Skeletal muscle cell (primary cell): ENCODE measurements around the gene MELK.

Source experiments
- DNase-seq: peaks from one replicate; pipeline ENCODE4 v3.0.0-alpha.2; 2010; ENCODE audit warnings: low read depth
- H3K4me3 ChIP-seq: 2 replicates; pipeline ENCODE4 v1.5.1; 2011; ENCODE audit warnings: low read depth, mild to moderate bottlenecking, control low read depth, low read length, moderate library complexity

Gene MELK

DNA sequence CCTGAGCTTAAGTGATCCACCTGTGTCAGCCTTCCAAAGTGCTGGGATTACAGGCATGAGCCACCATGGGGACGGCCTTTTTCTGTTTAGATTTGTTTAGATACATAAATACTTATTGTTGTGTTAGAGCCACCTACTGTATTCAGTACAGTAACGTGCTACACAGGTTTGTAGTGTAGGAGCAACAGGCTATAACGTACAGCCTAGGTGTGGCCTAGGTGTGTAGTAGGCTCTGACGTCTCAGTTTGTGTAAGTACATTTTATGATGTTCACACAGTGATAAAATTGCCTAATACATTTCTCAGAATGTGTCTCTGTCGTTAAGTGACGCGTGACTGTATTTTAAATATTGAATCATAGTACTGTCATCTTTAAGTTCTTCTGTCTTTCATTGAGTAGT, 84.1 kb downstream of the MELK start:
- DNase-seq: no peak
- H3K4me3 ChIP-seq: no peak overlapping the region

DNA sequence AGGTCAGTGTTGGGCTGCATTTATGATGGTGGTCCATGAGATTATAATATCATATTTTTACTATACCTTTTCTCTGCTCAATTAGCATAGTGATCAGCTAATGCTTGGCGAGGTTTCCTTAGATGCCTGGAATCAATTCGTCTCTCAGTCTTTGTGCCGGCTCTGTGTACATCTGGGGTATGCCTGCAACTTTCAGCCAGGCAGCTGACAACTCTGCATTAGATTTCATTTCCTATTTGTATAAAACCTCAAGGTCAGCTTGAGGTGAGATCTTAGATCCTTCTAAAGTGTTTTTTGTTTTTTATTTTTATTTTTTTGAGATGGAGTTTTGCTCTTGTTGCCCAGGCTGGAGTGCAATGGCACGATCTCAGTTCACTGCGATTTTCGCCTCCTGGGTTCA, 86.8 kb downstream of the MELK start:
- H3K4me3 ChIP-seq: no peak overlapping the region
- no peak for DNase-seq

DNA sequence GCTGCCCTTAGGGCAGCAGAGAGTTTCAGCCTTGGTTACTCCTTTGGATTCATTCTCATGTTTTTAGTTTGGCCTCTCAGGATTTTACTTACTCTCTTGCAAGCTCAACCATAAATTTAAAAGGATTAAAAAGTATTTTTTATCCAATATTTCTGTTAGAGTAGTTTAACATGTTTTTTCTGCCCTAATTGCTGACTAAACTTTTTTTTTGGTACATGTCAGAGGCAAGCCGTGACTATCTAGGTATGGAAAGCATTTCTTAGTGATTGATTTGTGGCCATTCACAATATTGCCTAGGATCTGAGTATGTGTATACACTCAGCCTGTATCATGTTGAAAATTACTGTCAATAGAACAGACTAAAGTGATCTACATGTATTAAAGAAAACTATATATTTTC, 92.1 kb downstream of the MELK start:
- H3K4me3 ChIP-seq: no peak overlapping the region
- no peak for DNase-seq

DNA sequence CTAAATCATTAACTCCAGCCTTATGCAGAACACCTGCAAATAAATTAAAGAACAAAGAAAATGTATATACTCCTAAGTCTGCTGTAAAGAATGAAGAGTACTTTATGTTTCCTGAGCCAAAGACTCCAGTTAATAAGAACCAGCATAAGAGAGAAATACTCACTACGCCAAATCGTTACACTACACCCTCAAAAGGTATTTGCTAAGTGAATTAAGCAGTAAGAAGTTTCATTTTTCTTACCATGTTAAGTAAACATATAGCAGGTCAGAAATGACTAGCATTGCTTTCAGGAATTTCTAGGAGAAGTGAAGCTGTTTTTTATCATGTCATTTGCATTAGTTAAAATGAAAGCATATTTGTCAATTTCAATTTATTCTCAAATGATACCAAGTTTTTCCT, 92.7 kb downstream of the MELK start:
- H3K4me3 ChIP-seq: no peak overlapping the region

DNA sequence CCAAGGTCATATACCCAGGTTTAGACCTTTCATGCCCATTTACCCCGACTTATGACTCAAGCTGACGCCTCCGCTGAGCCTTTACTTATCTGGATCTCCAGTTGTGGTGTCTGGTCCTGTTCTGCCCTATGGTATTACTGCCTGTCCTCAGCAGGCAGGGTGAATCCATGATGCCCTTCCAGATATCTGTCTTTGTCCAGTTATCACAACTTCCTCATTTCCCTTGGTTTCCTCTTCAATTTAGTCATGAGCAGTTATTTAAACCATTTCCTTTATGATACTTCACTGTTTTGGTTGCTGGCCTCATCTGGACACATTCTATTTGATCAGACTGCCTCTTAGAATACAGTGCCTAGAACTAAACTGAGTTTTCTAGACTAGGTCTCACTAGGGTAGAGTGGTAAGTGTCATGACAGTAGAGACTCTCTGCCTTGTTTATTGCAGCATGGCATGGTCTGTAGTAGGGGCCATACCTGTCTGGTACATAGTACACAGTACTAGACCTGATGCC, 93.3 kb downstream of the MELK start:
- DNase-seq: no peak
- no peak overlapping the region for H3K4me3 ChIP-seq

More for the DNA sequence above, 92.7 kb downstream of the MELK start:
- DNase-seq: no peak

- no peak overlapping the region for H3K4me3 ChIP-seq
Observed at GRCh38 chr9:36671561-36671960, 98.9 kb downstream of the MELK start.

GRCh38 chr9:36676091-36676490, 103.4 kb downstream of the MELK start:
- DNase-seq: no peak
- H3K4me3 ChIP-seq: no peak overlapping the region

More at GRCh38 chr9:36671561-36671960, 98.9 kb downstream of the MELK start:
- no peak for DNase-seq

DNA sequence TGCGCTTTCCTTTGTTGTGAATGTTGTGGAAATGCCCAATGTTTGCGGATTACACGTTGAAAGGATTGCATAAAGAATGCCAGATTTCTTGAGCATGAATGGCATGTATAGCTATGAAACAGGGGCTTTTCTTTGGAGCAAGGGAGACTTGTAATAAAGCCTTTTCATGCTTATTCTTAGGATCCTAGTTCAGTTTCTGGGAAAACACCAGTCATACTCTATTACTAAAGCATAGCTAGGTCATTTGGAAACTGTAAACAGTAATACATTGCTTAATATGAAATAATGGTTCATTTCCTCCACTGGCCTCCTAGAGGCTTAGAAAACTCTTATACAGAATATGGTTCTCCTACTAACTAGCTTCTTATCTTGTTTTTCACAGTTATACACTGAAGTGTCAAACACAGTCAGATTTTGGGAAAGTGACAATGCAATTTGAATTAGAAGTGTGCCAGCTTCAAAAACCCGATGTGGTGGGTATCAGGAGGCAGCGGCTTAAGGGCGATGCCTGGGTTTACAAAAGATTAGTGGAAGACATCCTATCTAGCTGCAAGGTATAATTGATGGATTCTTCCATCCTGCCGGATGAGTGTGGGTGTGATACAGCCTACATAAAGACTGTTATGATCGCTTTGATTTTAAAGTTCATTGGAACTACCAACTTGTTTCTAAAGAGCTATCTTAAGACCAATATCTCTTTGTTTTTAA, 104.2 kb downstream of the MELK start:
- H3K4me3 ChIP-seq: no peak overlapping the region
- no peak for DNase-seq

DNA sequence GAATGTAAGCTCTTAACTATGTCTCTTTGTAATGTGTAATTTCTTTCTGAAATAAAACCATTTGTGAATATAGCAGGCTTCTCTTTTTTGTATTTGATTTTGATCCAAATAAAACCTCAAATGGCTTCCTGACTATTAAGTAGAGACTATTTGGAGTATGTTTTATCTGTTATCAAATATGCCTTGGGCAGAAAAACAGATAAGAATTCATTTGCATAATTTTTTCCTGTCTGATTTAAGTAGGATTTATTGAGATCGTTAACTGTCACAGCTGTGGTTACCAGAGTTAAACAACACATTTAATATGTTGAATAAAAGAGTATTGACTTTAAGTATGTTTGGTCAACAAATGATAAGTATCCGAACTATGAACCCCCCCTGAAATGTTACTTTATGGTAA, 104.9 kb downstream of the MELK start:
- no peak for DNase-seq
- H3K4me3 ChIP-seq: no peak overlapping the region

DNA sequence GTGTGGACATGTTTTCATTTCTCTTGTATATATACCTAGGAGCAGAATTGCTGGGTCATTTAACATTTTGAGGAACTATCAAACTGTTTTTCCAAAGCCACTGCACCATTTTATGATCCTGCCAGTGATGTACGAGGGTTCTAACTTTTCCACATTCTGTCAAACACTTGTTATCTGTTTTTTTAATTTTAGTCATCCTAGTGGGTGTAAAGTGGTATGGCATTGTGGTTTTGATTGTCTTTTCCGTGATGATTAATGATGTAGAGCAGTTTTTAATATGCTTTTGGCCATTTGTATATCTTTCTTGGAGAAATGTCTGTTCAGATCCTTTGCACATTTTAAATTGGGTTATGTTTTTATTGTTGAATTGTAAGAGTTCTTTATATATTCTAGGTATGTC, 107.0 kb downstream of the MELK start:
- DNase-seq: no peak
- no peak overlapping the region for H3K4me3 ChIP-seq

- no peak overlapping the region for H3K4me3 ChIP-seq
- no peak for DNase-seq
Observed at GRCh38 chr9:36686471-36686870, 113.8 kb downstream of the MELK start.

DNA sequence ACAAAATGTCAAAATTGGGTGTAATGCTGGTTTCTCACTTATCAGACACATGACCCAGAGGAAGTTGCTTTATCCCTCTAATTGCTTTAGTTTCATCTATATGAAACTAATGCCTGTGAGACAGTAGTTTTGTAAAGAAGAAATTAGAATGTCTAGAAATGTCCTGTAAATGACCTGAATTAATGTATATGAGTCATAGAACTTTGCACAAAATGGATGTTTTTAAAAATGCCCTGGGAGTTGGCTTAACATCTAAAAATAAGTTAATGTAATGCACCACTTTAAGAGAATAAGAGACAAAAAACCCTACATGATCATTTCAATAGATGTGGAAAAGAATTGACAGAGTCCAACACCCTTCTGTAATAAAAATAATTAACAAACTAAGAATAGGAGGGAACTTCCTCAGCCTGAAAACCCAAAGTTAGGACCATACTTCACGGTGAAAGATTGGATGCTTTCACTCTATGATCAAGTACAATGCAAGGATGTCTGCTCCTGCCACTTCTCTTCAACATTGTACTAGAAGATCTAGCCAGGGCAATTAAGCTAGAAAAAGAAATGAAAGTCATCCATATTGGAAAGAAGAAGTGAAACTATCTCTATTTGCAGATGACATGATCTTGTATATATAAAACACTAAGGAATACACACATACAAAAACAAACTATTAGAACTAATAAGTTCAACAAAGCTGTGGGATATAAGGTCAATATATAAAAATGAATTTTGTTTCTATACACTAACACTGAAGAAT, 117.9 kb downstream of the MELK start:
- H3K4me3 ChIP-seq: no peak overlapping the region

GRCh38 chr9:36691671-36692070, 119.0 kb downstream of the MELK start:
- no peak overlapping the region for H3K4me3 ChIP-seq

More for the DNA sequence above, 117.9 kb downstream of the MELK start:
- DNase-seq: no peak

GRCh38 chr9:36698984-36699383, 126.3 kb downstream of the MELK start:
- H3K4me3 ChIP-seq: no peak overlapping the region
- DNase-seq: no peak

More at GRCh38 chr9:36691671-36692070, 119.0 kb downstream of the MELK start:
- DNase-seq: no peak

GRCh38 chr9:36704148-36704547, 131.5 kb downstream of the MELK start:
- no peak overlapping the region for H3K4me3 ChIP-seq
- DNase-seq: no peak

DNA sequence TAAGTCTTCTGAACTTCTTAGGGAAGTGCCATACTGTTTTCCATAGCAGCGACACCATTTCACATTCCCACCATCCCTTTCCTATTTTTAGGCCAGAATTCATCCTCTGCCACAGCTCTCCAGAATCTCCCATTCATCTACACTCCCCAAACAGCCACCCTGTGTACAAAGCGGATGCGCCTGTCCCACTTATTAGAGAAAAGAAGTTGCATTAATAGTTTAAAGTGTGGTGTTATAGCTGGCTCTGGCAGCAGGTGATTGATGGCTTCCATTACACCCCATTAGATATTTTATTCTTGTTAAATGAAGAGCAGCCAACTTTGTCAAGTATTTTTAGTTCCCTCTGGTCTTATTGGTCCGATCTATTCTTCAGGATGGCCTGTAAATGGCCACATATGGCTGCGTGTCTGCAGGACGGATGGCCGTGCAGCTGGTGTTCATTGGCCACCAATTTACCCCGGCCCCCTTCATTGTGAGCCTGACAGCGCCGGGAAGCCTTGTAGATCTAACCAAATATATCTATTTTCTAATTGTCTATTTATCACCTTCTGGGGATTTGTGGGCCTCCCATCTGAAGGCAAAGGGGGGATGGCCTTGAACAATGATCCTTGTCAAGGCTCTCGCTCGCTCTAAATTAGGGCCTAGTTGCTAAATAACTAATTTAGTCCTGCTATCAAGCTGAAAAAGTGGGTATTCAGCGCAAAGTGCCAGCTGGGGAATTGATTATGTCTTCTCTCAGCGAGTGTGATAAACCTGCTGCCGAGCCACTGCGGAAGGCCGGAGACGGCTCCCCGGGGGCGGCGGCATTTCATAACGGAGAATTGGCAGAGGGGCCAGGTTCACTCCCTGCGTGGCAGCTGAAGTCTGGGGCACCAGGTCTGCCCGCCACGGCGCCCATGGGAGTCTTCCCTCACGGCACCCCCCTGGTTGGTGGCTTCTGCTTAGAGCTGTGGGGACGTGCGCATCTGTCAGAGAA, 141.1 kb downstream of the MELK start:
- DNase-seq: no peak
- H3K4me3 ChIP-seq: no peak overlapping the region

DNA sequence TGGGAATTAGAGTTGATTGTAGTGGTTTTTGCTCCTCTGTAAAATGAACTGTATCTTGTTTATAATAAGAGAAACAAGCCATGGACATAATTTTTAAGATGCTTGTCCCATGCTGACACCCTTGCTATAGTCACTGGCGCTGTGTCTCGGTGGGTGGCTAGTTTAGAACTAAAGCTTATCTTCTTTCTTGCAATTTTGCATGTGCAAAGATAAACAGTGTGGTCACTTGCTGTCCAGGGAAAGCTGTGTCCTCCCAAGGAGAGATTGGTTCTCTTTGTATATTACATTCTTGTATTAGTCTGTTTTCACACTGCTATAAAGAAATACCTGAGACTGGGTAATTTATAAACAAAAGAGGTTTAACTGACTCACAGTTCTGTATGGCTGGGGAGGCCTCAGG, 143.8 kb downstream of the MELK start:
- no peak overlapping the region for H3K4me3 ChIP-seq
- no peak for DNase-seq

DNA sequence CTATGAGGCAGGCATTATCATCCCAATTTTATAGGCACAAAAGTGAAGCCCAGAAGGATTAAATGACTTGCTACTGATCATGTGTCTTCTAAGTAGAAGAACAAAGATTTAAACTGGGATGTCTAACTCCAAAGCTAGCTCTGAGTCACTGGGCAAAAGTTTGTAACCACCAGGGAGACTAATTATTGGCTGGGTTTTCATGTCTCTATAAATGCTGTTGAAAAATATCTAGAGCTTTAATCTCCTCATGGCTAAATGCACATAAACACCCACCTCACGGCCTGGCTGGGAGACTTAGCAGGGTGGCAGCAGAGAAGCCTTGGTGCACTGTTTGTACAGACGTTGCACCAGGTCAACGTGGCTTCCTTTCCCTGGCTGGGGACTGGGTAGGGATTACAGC, 144.6 kb downstream of the MELK start:
- no peak for DNase-seq
- H3K4me3 ChIP-seq: no peak overlapping the region

DNA sequence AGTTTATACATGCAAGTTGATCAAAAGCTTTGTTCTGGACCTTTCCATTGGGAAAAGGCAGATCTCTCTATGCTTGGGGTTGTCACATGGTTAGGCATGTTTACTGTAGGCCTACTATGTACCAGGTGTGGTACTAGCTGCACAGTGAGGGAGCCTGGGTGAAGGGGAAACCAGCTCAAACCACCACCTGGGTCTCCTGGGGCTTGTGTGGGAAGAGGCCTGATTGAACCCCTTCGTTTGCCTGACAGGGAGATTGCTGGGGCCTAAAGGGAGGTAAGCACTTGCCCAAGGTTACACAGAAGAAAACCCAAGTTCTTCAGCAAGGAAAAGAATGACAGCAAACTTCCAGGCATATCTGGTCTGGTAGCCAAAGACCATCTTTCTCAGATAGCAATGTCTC, 145.9 kb downstream of the MELK start:
- no peak for DNase-seq

DNA sequence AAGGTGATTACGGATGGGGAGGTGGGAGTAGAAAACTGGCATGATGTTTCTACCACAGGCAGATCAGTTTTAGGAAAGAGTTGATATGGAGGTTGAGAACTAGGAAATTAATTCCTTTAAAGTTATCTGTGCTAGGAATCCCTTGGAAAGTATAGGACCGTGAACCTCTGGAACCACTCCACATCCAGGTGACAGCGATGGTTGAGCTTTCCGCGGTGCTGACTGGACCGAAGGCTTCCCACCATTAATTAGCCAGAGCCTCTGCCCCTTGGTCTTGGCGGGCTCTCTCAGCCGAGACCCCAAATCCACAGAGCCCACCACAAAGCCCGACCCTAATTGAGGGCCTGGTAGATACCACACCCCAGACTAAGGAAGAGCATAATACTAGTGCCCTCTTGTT, 147.3 kb downstream of the MELK start:
- no peak for DNase-seq
- no peak overlapping the region for H3K4me3 ChIP-seq

More for the DNA sequence above, 145.9 kb downstream of the MELK start:
- H3K4me3 ChIP-seq: no peak overlapping the region
